G401 (cell line): ENCODE results near the gene SLC40A1. TPM values are rescaled to one million over a fixed set of nuclear protein-coding genes. Genes with fewer than 3 reads are reported as not detected.

Source experiments
- DNase-seq: peaks from one replicate; pipeline ENCODE4 v3.0.0-alpha.2; 2015; ENCODE audit warnings: low spot score
- in situ Hi-C: cut with HindIII; loops from 2 replicates; pipeline ENCODE4 v1.10.0; 2016; ENCODE audit warnings: low sequenced_read_pairs, mixed read lengths
- total RNA-seq: library from RNA; depleted of rRNA; stranded (reverse); fragments of >200 nt; shearing (Covaris generic); gene quantifications from 2 replicates; pipeline ENCODE4 v1.2.3, GENCODE V29; 2014; rRNA removed

The SLC40A1 gene
- total RNA-seq, 1 experiment from 2014 or later = 0.92 TPM

GRCh38 chr2:189524746-189525145 is 55.8 kb downstream of the SLC40A1 start:
- no peak for DNase-seq
- in situ Hi-C loops = no loop called here

- in situ Hi-C loops = no loop called here
- DNase-seq = no peak
Measured at GRCh38 chr2:189522435-189523151, 58.0 kb downstream of the SLC40A1 start.

GRCh38 chr2:189521699-189522434 is 58.7 kb downstream of the SLC40A1 start:
- DNase-seq = no peak
- in situ Hi-C loops = no loop called here

- no peak for DNase-seq
- in situ Hi-C loops = no loop called here
Measured at GRCh38 chr2:189519631-189520387, 60.8 kb downstream of the SLC40A1 start.

GRCh38 chr2:189517847-189518535 is 62.6 kb downstream of the SLC40A1 start:
- in situ Hi-C loops = no loop called here
- no peak for DNase-seq

GRCh38 chr2:189516546-189516945 is 64.0 kb downstream of the SLC40A1 start:
- DNase-seq = no peak
- in situ Hi-C loops = no loop called here

GRCh38 chr2:189515264-189515663 is 65.3 kb downstream of the SLC40A1 start:
- no peak for DNase-seq
- in situ Hi-C loops = no loop called here

- in situ Hi-C loops = no loop called here
- DNase-seq = no peak
Measured at GRCh38 chr2:189514104-189514503, 66.5 kb downstream of the SLC40A1 start.

GRCh38 chr2:189512879-189513278 is 67.7 kb downstream of the SLC40A1 start:
- no peak for DNase-seq
- in situ Hi-C loops = no loop called here

- in situ Hi-C loops = no loop called here
- DNase-seq = no peak
Measured at GRCh38 chr2:189511960-189512319, 68.6 kb downstream of the SLC40A1 start.

GRCh38 chr2:189511210-189511959 is 69.2 kb downstream of the SLC40A1 start:
- DNase-seq = no peak
- in situ Hi-C loops = no loop called here

Other genes starting within 250 kb of the SLC40A1 start
- 77.2 and 107 TPM in 2 replicates for gene WDR75, start 139.3 kb downstream of the SLC40A1 start, total RNA-seq
- gene ASNSD1, start 80.7 kb upstream of the SLC40A1 start, total RNA-seq = 35.4 and 62.6 TPM in 2 replicates
- gene ANKAR, start 93.9 kb upstream of the SLC40A1 start, total RNA-seq = 1.7 and 8.1 TPM in 2 replicates
- gene OSGEPL1, start 182.0 kb upstream of the SLC40A1 start, total RNA-seq = 7.6 and 8.6 TPM in 2 replicates
- 39.1 and 63.5 TPM in 2 replicates for gene ORMDL1, start 203.6 kb upstream of the SLC40A1 start, total RNA-seq
- gene PMS1, start 203.7 kb upstream of the SLC40A1 start, total RNA-seq = 25.2 and 28.2 TPM in 2 replicates